NCI-H82 treated with DMSO at 0.1 percent for 48 hours (cell line): ENCODE results near the gene STEAP1B.
A peak's percentile ranks its signal among the peaks of the same experiment; 100 is the strongest.

Experiments
- DNase-seq: peaks from one replicate; lab custom pipeline; 2025; ENCODE audit not compliant: unreplicated experiment; lab: John Stamatoyannopoulos, UW

Gene STEAP1B

GRCh38 chr7:22403344-22403743 lies 96.6 kb downstream of the STEAP1B start:
- no peak for DNase-seq

- no peak for DNase-seq
Observed at GRCh38 chr7:22402250-22402649, 97.7 kb downstream of the STEAP1B start.

GRCh38 chr7:22400936-22401553 lies 98.9 kb downstream of the STEAP1B start:
- DNase-seq = no peak

- DNase-seq = no peak
Observed at GRCh38 chr7:22400150-22400814, 99.7 kb downstream of the STEAP1B start.

GRCh38 chr7:22399546-22399945 lies 100.4 kb downstream of the STEAP1B start:
- no peak for DNase-seq

- DNase-seq = no peak
Observed at GRCh38 chr7:22399091-22399490, 100.9 kb downstream of the STEAP1B start.

- peak; percentile 44 for DNase-seq
Observed at GRCh38 chr7:22397981-22398380, 102.0 kb downstream of the STEAP1B start.

- DNase-seq = no peak
Observed at GRCh38 chr7:22395222-22395621, 104.8 kb downstream of the STEAP1B start.

GRCh38 chr7:22394739-22395138 lies 105.2 kb downstream of the STEAP1B start:
- DNase-seq = no peak

- no peak for DNase-seq
Observed at GRCh38 chr7:22393913-22394729, 105.9 kb downstream of the STEAP1B start.

GRCh38 chr7:22390516-22390915 lies 109.5 kb downstream of the STEAP1B start:
- DNase-seq = no peak

GRCh38 chr7:22389892-22390291 lies 110.1 kb downstream of the STEAP1B start:
- DNase-seq = no peak

- no peak for DNase-seq
Observed at GRCh38 chr7:22387583-22387982, 112.4 kb downstream of the STEAP1B start.

GRCh38 chr7:22386865-22387264 lies 113.1 kb downstream of the STEAP1B start:
- no peak for DNase-seq

- no peak for DNase-seq
Observed at GRCh38 chr7:22386206-22386858, 113.7 kb downstream of the STEAP1B start.

- DNase-seq = no peak
Observed at GRCh38 chr7:22385326-22385725, 114.7 kb downstream of the STEAP1B start.

GRCh38 chr7:22380333-22380732 lies 119.7 kb downstream of the STEAP1B start:
- no peak for DNase-seq

- DNase-seq = no peak
Observed at GRCh38 chr7:22378199-22378980, 121.6 kb downstream of the STEAP1B start.

GRCh38 chr7:22377703-22378102 lies 122.3 kb downstream of the STEAP1B start:
- DNase-seq = no peak

- no peak for DNase-seq
Observed at GRCh38 chr7:22375359-22376048, 124.5 kb downstream of the STEAP1B start.
